ENCODE data around the gene SNCAIP. TPM values are rescaled to one million over a fixed set of nuclear protein-coding genes. Genes with fewer than 3 reads are reported as not detected.

The SNCAIP gene
- not detected for total RNA-seq

DNA sequence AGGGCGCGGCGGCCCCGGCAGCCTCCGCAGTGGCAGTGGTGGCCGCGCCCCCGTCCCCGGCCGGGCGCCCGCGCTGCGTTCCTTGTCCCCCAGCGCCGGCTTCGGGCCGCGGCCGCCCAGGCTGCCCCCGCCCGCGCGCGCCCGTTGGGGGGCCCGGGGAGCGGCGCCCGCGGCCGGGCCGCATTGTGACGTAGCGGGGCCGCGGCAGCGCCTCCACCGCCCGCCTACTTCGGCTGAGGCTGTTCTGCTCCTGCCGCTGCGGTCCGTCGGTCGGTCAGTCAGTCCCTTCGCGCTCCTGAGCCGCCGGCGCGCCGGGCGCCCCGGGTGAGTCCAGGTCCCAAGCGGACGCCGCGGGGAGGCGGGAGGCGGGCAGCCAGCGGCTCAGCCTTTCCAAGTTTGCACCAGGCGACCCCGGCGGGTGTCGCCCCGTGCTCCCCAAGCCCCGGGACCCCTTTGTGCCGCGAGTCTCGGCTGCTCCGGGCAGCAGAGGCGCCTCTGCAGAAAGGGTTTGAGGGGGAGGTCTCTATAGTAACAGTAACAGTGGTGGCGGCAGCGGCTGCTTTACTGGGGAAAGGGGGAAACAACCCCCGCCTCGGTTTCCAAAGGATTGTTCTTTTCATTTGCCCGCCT, at the start of gene SNCAIP:
TSS of gene SNCAIP (plus strand) at position 277 of the 630 bp plus-strand sequence. CDS start 78,898 bp downstream, outside the sequence.

Other genes with a start within 250 kb of the SNCAIP start
- gene LOX, start 234.0 kb upstream of the SNCAIP start, total RNA-seq: 1 to 10 TPM; 5.0 to 8.3 TPM
- gene ZNF474, start 182.7 kb upstream of the SNCAIP start, total RNA-seq: under 1 TPM in 1 of 2 donors, not detected in 1; under 0.01 TPM